Stimulated activated CD8-positive, alpha-beta memory T cell treated with anti-CD3 and anti-CD28 coated beads, Interleukin-7, amount 100 ng/mL, for 4 hours (primary cell): Measurements from ENCODE around the gene TCTN3.
"Not testable (repeated sequence)": the region's sequence is repeated elsewhere in the genome, so short reads cannot be mapped to it uniquely, and the experiment has no call there.

ENCODE experiments used
- DNase-seq, 2 donors: peaks; one replicate each; pipeline ENCODE4 v3.0.0-alpha.2; 2020; ENCODE audit warnings: low read depth in 2 of 2

Gene TCTN3

GRCh38 chr10:95628786-95629185, 64.9 kb downstream of the TCTN3 start:
- DNase-seq = no peak

DNA sequence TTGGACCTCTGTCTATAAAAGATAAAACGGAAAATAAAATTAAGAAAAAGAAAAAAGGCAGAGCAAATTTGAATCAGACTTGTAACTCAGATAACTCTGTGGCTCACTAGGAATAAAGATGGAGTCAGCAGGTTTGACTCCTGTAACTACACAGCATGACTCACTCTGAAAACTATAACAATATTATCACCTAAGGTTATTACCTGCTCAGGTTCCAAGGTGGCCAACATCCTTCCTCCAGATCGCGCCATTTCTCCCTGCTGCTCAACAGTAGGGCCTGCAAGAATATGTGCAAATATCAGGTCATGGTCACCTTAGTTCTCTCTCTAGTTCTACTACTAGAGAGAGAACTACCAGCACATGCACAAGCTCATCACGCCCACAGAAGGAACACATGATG, 67.2 kb downstream of the TCTN3 start:
- no peak for DNase-seq

GRCh38 chr10:95620415-95620814, 73.3 kb downstream of the TCTN3 start:
- DNase-seq = not testable (repeated sequence)

- DNase-seq = no peak
Measured at GRCh38 chr10:95618101-95618500, 75.6 kb downstream of the TCTN3 start.

DNA sequence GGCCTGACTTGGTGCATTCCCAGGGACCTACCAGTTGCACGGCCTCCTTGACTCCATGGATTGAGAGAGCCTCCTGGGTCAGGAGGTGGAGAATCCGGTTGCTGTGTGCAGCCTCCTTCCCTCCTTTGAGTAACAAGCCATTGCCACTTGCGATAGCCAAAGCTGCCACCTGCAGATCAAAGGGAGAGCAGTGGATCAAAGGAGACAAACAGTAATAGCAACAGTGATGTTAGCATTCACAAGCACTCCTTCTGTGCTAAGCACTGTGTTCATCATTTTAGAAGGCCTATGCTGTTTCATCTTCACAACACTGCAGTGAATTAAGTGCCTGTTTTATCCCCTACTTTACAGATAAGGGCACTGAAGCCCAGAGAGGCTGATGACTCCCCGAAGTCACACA, 77.3 kb downstream of the TCTN3 start:
- DNase-seq = no peak
